Measurements from ENCODE around the gene CHCHD10. TPM values are rescaled to one million over a fixed set of nuclear protein-coding genes. Genes with fewer than 3 reads are reported as not detected.

CHCHD10 gene
- total RNA-seq, 8 experiments from 2014 or later: 35.7 to 201 (median 54.1) TPM

DNA sequence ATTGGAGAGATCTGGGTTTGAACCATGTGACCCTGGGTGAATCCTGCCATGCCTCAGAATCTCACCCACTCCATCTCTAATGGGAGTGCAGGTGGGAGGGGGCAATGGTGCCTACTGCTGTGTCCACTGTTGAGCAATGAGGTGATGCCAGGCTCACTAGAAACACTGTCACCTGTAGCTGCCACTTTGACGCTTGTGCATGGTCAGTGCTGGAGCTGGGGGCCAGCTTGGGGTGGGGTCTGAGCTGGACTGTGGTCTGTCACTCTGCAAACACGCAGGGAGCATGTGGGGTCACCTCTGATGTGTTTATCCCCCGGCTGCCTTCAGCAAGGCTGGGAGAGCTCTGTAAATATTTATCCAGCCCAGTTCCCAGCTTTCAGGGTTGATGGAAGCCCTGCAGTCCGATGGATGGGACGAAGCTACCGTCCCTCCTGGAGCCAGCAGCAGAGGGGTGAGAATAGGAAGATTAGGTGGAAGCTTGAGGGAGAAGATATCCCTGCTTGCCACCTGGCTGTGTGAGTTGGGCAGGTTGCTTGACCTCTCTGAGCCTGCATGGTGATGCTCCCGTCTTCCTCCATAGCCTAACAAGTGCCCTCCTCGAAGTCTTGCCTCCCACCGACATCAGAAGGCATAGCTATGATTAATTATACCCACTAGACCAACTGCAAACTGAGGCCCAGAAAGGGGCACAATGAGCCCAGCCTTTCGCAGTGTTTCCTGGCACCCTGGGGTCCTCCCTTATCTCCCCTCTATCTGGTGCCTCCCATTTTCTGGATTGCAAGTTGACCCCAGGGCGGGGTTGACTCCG is 6.5 kb upstream of the CHCHD10 start:
- in situ Hi-C loops (cut with MboI; ENCODE audit: low pct_unique_long_range_greater_than_20kb in 2 of 9, low sequenced_read_pairs in 9 of 9, unreplicated experiment in 9 of 9): no loop called here

DNA sequence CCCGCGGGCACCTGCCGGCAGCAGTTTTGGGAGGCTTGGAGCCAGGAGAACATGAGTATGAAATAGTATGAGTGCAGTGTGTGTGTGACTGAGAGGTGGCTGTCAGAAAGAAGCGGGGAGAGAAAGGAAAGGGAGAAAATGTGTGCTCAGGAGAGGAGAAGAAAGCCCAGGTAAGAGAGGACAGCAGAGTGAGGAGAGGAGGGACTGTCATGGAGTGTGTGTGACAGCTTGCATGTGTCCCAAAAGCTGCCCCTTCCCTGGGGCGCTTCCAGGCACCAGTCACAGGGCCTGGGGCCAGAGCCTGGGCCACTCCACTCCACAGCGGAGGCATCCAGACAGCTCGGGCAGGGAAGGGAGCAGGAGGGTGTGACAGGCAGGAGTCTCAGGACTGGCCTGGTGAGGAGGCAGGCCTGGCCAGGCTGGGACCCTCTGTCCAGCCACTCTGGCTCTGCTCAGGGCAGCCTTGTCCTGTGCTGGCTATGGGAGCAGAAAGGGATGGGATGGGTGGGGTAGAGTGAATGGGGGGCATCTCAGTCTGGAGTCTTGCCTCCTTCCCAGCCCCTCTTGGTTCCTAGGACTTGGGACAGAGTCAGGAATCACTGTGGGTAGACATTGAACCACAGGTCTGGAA is 5.8 kb upstream of the CHCHD10 start:
- 20 to 88% (median 72%) methylated on average over 1 to 7 of the region's 7 CpGs; no CpG with 5 or more reads in 2 of the 10 experiments for WGBS, 10 experiments
- peak in 5 of 8 experiments; percentile 3 to 26 (median 23) for ATAC-seq (replicated peaks in 6 of 8)
- H3K4me3 ChIP-seq: peak overlapping the region in 2 of 5 donors; percentile 28 to 31
- in situ Hi-C loops (cut with MboI; ENCODE audit: low pct_unique_long_range_greater_than_20kb in 2 of 9, low sequenced_read_pairs in 9 of 9, unreplicated experiment in 9 of 9): no loop called here
- no peak overlapping the region for H3K27ac ChIP-seq
- peaks cover 11 to 29% of the 10 kb centered on the region in 2 donors for H3K4me1 ChIP-seq (replicated peaks in 1 of 2)

More for the DNA sequence above, 6.5 kb upstream of the CHCHD10 start:
- H3K4me1 ChIP-seq (replicated peaks in 1 of 2): peaks cover 5 to 22% of the 10 kb centered on the region in 2 donors
- peak in 2 of 8 experiments; percentile 17 to 49 for ATAC-seq (replicated peaks in 6 of 8)
- no peak overlapping the region for H3K27ac ChIP-seq
- WGBS, 10 experiments: 40 to 88% (median 73%) methylated on average over 1 to 9 of the region's 12 CpGs; no CpG with 5 or more reads in 2 of the 10 experiments
- no peak overlapping the region for H3K4me3 ChIP-seq

DNA sequence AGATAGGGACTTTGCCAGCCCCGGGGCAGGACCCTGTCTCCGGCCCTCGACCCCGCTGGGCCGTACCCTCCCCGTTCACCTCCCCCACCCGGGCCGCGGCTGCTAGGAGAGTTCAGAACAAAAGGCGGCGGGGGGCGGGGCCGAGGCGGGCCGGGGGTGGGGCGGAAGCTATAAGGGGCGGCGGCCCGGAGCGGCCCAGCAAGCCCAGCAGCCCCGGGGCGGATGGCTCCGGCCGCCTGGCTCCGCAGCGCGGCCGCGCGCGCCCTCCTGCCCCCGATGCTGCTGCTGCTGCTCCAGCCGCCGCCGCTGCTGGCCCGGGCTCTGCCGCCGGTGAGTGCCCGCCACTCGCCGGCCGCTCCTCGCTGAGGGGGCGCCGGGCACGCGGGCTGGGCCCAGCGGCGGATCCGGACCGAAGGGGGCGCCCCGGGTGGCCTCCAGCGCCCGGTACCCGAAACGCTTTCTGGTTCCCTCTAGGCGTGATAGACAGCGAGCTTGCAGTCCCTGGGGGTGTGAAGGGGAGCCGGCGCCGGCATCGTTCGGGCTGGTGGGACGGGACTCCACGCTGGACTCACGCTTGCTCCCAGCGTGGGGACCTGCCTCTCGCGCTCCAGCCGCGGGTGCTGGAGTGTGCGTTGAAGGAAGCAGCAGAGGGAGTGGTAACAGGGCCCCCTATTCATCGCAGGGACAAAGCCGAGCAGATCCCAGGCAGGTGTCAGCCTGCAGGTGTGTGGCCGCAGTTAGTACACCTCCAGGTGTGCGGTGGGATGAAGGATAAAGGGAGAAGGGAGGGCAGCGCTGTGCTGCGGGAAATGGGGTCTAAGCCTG is 5.1 kb upstream of the CHCHD10 start, which contains the start of gene MMP11:
MMP11 (plus strand) TSS at position 201 of the 825 bp plus-strand sequence; CDS start at position 223, 22 bp downstream.
- WGBS, 10 experiments: 6 to 31% (median 19%) methylated on average over 2 to 19 of the region's 79 CpGs; no CpG with 5 or more reads in 5 of the 10 experiments
- Histone ChIP-seq H3K27ac (no peak within 1 kb of the TSS), H3K4me3 (peak within 1 kb of the TSS; percentile 17 to 31 (median 28)), H3K4me1 (replicated peaks in 1 of 2) (peaks cover 13 to 31% of the 10 kb centered on the region in 2 donors)
- ATAC-seq (replicated peaks in 6 of 8): peak in 7 of 8 experiments; percentile 1 to 49 (median 13)
- in situ Hi-C loops (cut with MboI; ENCODE audit: low pct_unique_long_range_greater_than_20kb in 2 of 9, low sequenced_read_pairs in 9 of 9, unreplicated experiment in 9 of 9): no loop called here

DNA sequence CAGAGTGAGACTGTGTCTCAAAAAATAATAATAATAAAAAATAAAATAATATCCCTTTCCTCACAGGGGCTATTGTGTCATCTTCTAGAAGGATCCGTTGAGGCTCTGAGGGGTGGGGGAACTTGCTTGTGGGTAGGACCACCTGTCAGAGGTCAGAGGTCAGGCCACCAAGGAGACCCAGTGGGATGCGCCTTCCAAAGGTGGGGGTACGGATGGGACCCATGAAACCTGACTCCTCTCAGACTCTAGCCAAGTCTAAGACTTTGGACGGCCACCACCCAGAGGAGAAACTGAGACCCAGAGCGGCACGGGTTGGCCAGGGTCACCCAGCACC is 4.5 kb upstream of the CHCHD10 start:
- 20 to 51% (median 29%) methylated on average over 1 to 5 of the region's 6 CpGs; no CpG with 5 or more reads in 3 of the 10 experiments for WGBS, 10 experiments
- H3K4me1 ChIP-seq (replicated peaks in 1 of 2): peaks cover 13 to 31% of the 10 kb centered on the region in 2 donors
- no peak for ATAC-seq (replicated peaks in 6 of 8)
- in situ Hi-C loops (cut with MboI; ENCODE audit: low pct_unique_long_range_greater_than_20kb in 2 of 9, low sequenced_read_pairs in 9 of 9, unreplicated experiment in 9 of 9): no loop called here
- no peak overlapping the region for H3K27ac ChIP-seq
- peak overlapping the region; percentile 17 to 31 (median 28) for H3K4me3 ChIP-seq

DNA sequence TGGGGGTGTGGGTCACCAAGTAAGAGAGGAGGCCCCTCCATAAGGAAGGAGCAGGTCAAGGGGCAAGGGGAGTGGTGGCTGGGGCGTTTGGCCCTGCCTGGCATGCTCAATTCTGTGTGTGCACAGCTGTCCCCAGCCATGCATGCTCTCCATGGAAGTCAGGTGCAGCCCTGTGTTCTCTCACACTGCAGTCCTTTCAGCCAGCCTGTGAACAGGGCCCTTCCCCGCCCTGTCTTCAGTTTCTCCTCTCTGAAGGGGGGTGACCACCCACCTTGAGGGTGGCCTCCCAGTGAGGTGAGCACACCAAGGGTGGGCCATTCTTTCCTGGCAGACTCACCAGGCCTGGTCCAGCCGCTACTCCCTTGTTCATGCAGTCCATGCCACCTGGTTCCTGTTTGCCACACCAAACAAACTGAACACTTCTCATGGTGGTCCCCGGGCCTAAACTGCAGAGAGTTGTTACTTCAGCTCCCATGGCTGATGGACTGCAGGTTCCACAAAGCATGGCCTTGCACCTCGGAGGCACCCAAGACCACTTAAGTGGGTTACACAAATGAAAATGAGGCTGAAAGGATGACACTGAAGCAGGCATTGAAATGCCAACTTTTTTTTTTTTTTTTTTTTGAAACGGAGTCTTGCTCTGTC is 1.7 kb upstream of the CHCHD10 start:
- no peak overlapping the region for H3K4me3 ChIP-seq
- peaks cover 30 to 54% of the 10 kb centered on the region in 2 donors for H3K4me1 ChIP-seq (replicated peaks in 1 of 2)
- in situ Hi-C loops (cut with MboI; ENCODE audit: low pct_unique_long_range_greater_than_20kb in 2 of 9, low sequenced_read_pairs in 9 of 9, unreplicated experiment in 9 of 9): no loop called here
- peak overlapping the region in 1 of 2 donors; percentile 86 for H3K27ac ChIP-seq
- 20 to 100% (median 60%) methylated on average over 1 to 3 of the region's 6 CpGs; no CpG with 5 or more reads in 1 of the 10 experiments for WGBS, 10 experiments
- no peak for ATAC-seq (replicated peaks in 6 of 8)

DNA sequence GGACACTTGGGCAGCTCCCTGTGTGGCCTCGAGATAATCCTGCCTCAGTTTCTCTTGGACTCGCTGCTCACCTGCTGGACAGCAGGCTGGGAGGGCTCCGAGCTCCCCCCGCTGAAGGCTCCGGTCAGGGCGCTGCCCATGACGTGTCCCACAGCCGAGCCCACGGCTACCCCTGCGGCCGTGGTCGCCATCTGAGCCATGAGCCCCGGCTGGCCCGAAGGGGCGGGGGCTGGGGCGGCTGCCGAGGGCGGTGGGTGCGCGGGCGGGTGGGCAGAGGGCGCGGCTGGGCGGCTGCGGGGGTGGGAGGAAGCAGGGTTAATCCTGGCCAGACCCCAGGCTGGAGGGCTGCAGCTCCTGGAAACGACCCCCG is 484 bp downstream of the CHCHD10 start:
- peak in 7 of 8 experiments; percentile 1 to 19 (median 4) for ATAC-seq (replicated peaks in 6 of 8)

DNA sequence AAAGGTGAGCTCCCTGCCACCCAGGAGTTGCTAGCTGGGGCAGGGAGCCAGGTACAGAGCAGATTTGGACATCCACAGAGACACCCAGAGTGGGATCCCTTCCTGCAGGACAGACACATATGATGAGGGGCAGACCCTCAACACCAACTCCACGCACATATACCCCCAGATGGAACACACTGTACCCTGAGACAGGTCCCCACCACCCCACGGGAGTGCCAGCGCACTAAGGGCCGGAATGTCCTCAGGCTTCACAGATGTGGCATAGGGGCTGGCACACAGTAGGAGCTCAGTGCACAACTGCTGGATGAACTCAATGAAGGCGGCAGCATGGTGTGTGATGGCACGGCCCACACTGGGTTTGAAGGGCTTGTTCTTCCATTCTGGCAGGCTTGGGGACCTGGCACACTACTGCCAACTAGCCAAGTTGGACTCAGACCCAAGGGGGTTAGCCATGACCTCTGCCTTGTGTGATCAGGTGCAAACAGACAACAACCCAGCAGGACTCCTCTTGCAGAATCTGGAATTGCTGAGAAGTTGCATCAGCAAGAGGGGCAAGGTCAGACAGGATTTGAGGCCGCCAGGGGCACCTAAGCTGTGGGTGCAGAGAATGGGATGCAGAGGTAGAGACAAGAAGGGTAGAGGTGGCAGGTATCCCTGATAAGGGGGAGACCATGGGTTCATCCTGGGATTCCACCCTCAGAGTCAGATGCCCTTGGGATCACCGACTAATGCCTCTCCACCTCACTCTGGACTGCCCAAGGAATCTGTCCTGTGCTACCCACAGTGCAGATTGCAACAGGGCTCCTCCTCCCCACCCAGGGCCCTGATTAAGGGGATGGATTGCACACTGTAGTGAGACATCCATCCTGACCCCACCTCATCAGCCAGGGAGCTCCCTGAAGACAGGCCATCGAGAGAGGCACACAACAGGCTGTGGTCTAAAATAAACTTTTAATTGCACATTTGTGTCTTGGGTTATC is 2.6 kb downstream of the CHCHD10 start:
- Histone ChIP-seq H3K4me1 (replicated peaks in 1 of 2) (peaks cover 38 to 55% of the 10 kb centered on the region in 2 donors), H3K27ac (no peak overlapping the region), H3K4me3 (no peak overlapping the region)
- in situ Hi-C loops (cut with MboI; ENCODE audit: low pct_unique_long_range_greater_than_20kb in 2 of 9, low sequenced_read_pairs in 9 of 9, unreplicated experiment in 9 of 9): no loop called here
- no peak for ATAC-seq (replicated peaks in 6 of 8)
- 40 to 100% (median 92%) methylated on average over 1 to 7 of the region's 9 CpGs; no CpG with 5 or more reads in 5 of the 10 experiments for WGBS, 10 experiments

More for the DNA sequence above, 484 bp downstream of the CHCHD10 start:
- Histone ChIP-seq H3K4me1 (replicated peaks in 1 of 2) (peaks cover 40 to 59% of the 10 kb centered on the region in 2 donors), H3K27ac (peak overlapping the region; percentile 75 to 86), H3K4me3 (peak overlapping the region; percentile 49 to 82 (median 59))
- WGBS, 10 experiments: 15% methylated on average over 2 of the region's 27 CpGs; no CpG with 5 or more reads in 9 of the 10 experiments
- in situ Hi-C loops (cut with MboI; ENCODE audit: low pct_unique_long_range_greater_than_20kb in 2 of 9, low sequenced_read_pairs in 9 of 9, unreplicated experiment in 9 of 9): no loop called here

DNA sequence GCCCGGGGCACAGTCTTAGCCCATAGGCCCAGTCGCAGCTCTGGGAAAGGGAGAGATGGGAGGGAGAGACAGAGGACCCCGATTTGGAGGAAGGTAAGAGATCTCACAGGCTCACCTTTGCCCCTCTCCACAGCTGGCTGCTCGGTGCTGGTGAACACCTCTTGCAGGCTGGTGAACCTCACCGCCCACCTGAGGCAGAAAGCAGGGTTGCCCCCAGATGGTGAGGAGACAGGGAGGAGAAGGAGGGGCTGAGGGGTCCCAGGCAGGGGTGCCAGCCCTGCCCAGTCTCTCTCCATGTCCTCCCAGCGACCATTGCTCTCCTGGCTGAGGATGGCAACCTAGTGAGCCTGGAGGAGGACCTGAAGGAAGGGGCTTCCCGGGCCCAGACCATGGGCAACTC is 3.8 kb downstream of the CHCHD10 start:
- in situ Hi-C loops (cut with MboI; ENCODE audit: low pct_unique_long_range_greater_than_20kb in 2 of 9, low sequenced_read_pairs in 9 of 9, unreplicated experiment in 9 of 9): no loop called here
- H3K4me1 ChIP-seq (replicated peaks in 1 of 2): peaks cover 36 to 48% of the 10 kb centered on the region in 2 donors
- H3K27ac ChIP-seq: no peak overlapping the region
- no peak for ATAC-seq (replicated peaks in 6 of 8)
- 30 to 83% (median 70%) methylated on average over 1 to 2 of the region's 7 CpGs; no CpG with 5 or more reads in 7 of the 10 experiments for WGBS, 10 experiments
- H3K4me3 ChIP-seq: no peak overlapping the region

DNA sequence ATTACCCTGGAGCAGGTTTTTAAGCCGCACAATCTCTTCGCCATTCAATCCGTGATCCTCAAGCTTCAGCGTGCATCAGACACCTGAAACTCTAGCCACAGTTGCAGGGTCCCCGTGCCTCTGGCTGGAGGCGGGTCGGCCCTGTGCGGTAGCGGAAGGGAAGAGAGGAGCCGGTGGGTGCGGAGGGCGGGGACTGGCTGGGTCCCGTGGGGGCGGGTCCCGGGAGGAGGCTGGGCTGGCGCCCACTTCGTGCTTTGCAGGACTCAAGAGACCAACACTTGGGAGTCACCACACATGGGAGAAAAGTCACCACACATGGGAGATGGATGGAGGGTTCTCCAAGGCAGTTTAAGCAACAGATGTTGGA is 4.2 kb downstream of the CHCHD10 start:
- ATAC-seq (replicated peaks in 6 of 8): peak in 1 of 8 experiments; percentile 3
- peaks cover 32 to 44% of the 10 kb centered on the region in 2 donors for H3K4me1 ChIP-seq (replicated peaks in 1 of 2)
- no peak overlapping the region for H3K4me3 ChIP-seq
- in situ Hi-C loops (cut with MboI; ENCODE audit: low pct_unique_long_range_greater_than_20kb in 2 of 9, low sequenced_read_pairs in 9 of 9, unreplicated experiment in 9 of 9): no loop called here
- 80% methylated on average over 2 of the region's 17 CpGs; no CpG with 5 or more reads in 9 of the 10 experiments for WGBS, 10 experiments
- H3K27ac ChIP-seq: no peak overlapping the region

DNA sequence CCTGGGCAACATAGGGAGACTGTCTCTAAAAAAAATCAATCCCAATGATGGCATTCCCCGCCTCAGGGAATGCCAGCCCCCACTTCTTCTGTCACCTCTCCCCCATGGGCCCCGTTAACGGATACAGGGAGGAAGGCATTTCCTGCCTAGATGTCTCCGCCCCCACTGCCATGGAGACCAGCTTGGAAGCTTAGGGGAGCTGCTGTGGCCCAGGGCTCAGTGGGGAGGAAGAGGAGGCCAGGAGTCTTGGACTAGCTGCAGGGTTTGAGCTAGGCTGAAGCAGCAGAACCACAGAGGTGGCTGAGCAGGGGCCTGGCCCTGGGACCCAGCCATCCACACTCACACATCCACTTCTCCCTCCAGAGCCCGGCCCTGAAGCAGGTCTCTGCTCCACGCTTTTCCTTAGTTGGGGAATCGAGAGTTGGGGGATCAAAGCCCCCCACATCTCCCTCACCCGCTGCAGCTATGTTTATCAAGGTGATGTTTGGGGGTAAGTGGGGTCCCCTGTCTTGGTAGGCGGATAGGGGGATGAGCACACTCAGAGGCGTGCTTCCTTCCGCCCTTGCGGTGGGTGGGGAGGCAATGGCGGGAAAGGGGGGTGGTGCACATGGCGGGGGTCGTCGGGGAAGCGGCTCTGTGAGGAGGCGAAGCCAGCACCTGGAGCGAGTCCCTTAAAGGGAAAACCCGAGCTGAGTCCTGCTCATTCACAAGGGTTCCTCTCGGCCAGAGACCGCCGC is 4.8 kb downstream of the CHCHD10 start, which contains the start of gene C22orf15:
C22orf15 (plus strand) TSS at position 149 of the 737 bp plus-strand sequence; CDS start at position 466, 317 bp downstream.
- Histone ChIP-seq H3K4me1 (replicated peaks in 1 of 2) (peaks cover 30 to 42% of the 10 kb centered on the region in 2 donors), H3K4me3 (no peak within 1 kb of the TSS), H3K27ac (peak within 1 kb of the TSS in 1 of 2 donors; percentile 18)
- in situ Hi-C loops (cut with MboI; ENCODE audit: low pct_unique_long_range_greater_than_20kb in 2 of 9, low sequenced_read_pairs in 9 of 9, unreplicated experiment in 9 of 9): no loop called here
- WGBS, 10 experiments: 48 to 60% methylated on average over 3 of the region's 23 CpGs; no CpG with 5 or more reads in 8 of the 10 experiments
- ATAC-seq (replicated peaks in 6 of 8): peak in 3 of 8 experiments; percentile 6 to 37 (median 13)

DNA sequence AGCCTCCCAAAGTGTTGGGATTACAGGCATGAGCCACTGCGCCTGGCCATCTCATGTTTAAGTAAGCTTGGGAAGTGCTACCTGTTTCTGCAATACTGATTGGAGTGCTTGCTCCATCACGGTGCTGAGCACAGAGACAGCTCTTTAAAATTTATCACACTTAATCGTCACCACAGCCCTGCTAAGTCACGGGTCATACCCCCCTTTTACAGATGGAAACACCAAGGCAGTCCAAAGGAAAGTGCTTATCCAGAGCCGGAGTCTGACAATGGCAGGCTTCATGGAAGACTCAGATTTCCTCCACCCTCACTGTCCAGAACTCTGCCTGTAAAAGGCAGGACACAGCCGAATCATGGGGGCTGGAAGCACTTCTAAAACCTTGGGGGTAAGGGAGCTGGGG is 7.7 kb downstream of the CHCHD10 start:
- no peak overlapping the region for H3K4me3 ChIP-seq
- no peak overlapping the region for H3K27ac ChIP-seq
- H3K4me1 ChIP-seq (replicated peaks in 1 of 2): peaks cover 15 to 21% of the 10 kb centered on the region in 2 donors
- no peak for ATAC-seq (replicated peaks in 6 of 8)
- whole genome bisulfite sequencing, 10 experiments: 60 to 100% (median 95%) methylated on average over 1 to 6 of the region's 6 CpGs; no CpG with 5 or more reads in 5 of the 10 experiments
- in situ Hi-C loops (cut with MboI; ENCODE audit: low pct_unique_long_range_greater_than_20kb in 2 of 9, low sequenced_read_pairs in 9 of 9, unreplicated experiment in 9 of 9): no loop called here

All from motor neuron (in vitro differentiated cells).